GM18867 (cell line): ENCODE data around the gene ANXA7.
A peak's percentile ranks its signal among the peaks of the same experiment; 100 is the strongest.

ENCODE experiments used
- ATAC-seq: cut with Tn5 transposase; IDR thresholded peaks from one replicate; pipeline ENCODE4 v1.9.1; 2021; ENCODE audit warnings: mild to moderate bottlenecking, moderate library complexity; ENCODE audit not compliant: unreplicated experiment

The ANXA7 gene

GRCh38 chr10:73413528-73414229 lies at the start of gene ANXA7:
TSS of gene ANXA7 (minus strand) at chr10:73414058. CDS start at chr10:73400856, 13,202 bp downstream.
- ATAC-seq = peak; percentile 91

- no peak for ATAC-seq
Observed at GRCh38 chr10:73460897-73461296, 47.0 kb upstream of the ANXA7 start.

GRCh38 chr10:73459683-73460314 lies 45.9 kb upstream of the ANXA7 start:
- no peak for ATAC-seq

- no peak for ATAC-seq
Observed at GRCh38 chr10:73456187-73456890, 42.5 kb upstream of the ANXA7 start.

- no peak for ATAC-seq
Observed at GRCh38 chr10:73449113-73449512, 35.3 kb upstream of the ANXA7 start.

GRCh38 chr10:73448384-73448783 lies 34.5 kb upstream of the ANXA7 start:
- ATAC-seq = no peak

- no peak for ATAC-seq
Observed at GRCh38 chr10:73446926-73447325, 33.1 kb upstream of the ANXA7 start.

- ATAC-seq = no peak
Observed at GRCh38 chr10:73444457-73444856, 30.6 kb upstream of the ANXA7 start.

- ATAC-seq = no peak
Observed at GRCh38 chr10:73439605-73440312, 25.9 kb upstream of the ANXA7 start.

- ATAC-seq = no peak
Observed at GRCh38 chr10:73439055-73439454, 25.2 kb upstream of the ANXA7 start.

GRCh38 chr10:73433538-73433867 lies 19.6 kb upstream of the ANXA7 start, which contains the start of gene MSS51:
TSS of gene MSS51 (minus strand) at chr10:73433561. CDS start at chr10:73428284, 5,277 bp downstream.
- no peak for ATAC-seq

GRCh38 chr10:73432646-73433537 lies 19.0 kb upstream of the ANXA7 start:
- ATAC-seq = no peak

- ATAC-seq = no peak
Observed at GRCh38 chr10:73426318-73426717, 12.5 kb upstream of the ANXA7 start.

GRCh38 chr10:73424478-73424877 lies 10.6 kb upstream of the ANXA7 start:
- no peak for ATAC-seq

GRCh38 chr10:73423309-73423708 lies 9.5 kb upstream of the ANXA7 start:
- ATAC-seq = no peak

- no peak for ATAC-seq
Observed at GRCh38 chr10:73416571-73416970, 2.7 kb upstream of the ANXA7 start.

GRCh38 chr10:73414230-73414945 lies 530 bp upstream of the ANXA7 start:
- ATAC-seq = no peak

GRCh38 chr10:73413108-73413527 lies 740 bp downstream of the ANXA7 start:
- peak; percentile 26 for ATAC-seq

- ATAC-seq = no peak
Observed at GRCh38 chr10:73410897-73411296, 3.0 kb downstream of the ANXA7 start.
